HCT116 (cell line): Measurements from ENCODE around the gene HOXB2. TPM values are rescaled to one million over a fixed set of nuclear protein-coding genes. Genes with fewer than 3 reads are reported as not detected.

Experiments used
- ATAC-seq: fragments of 200-7000 bp; cut with Tn5 transposase; 2 replicates; pipeline ENCODE4 v1.9.1; 2020; ENCODE audit warnings: mild to moderate bottlenecking, moderate library complexity
- BruUV-seq: library from RNA; stranded (reverse); fragments of 400-500 nt; replicated peaks from 2 replicates; lab custom pipeline; 2021; lab: Mats Ljungman, UMichigan
- CTCF ChIA-PET: fragments of 300-600 bp; sonication (Branson Sonifier 250); formaldehyde crosslinking; loops from one replicate; lab custom pipeline; 2021; ENCODE audit warnings: antibody characterized with exemption; lab: Charles Lee
- POLR2A ChIA-PET: fragments of 300-600, 350-600 bp; sonication (Branson Sonifier 250); formaldehyde crosslinking; loops from one replicate; lab custom pipeline; 2021; ENCODE audit warnings: antibody characterized with exemption; lab: Charles Lee
- RAD21 ChIA-PET, 2 experiments: fragments of 300-600 bp; sonication (Branson Sonifier 250); formaldehyde crosslinking; loops; one replicate each; lab custom pipeline; 2023; ENCODE audit warnings: low total read pairs in 2 of 2; ENCODE audit not compliant: uncharacterized antibody in 2 of 2, unreplicated experiment in 2 of 2, low non-redundant PET in 1 of 2; lab: Charles Lee
- DNase-seq: peaks from one replicate; pipeline ENCODE4 v3.0.0-alpha.2; 2010; ENCODE audit warnings: low read depth, low spot score
- H2AFZ ChIP-seq: fragments of 200-600 bp; shearing (Covaris generic), sonication (generic); 2 replicates; pipeline ENCODE4 v1.6.1; 2017; ENCODE audit warnings: low read depth, mixed run types, mixed read lengths, antibody characterized with exemption, low read length; ENCODE audit not compliant: poor library complexity, severe bottlenecking
- H3K27ac ChIP-seq: 2 replicates; pipeline ENCODE4 v1.5.1; 2012; ENCODE audit warnings: low read depth, low read length
- H3K27me3 ChIP-seq: fragments of 200-600 bp; sonication (generic); 2 replicates; pipeline ENCODE4 v1.6.1; 2016; ENCODE audit warnings: mixed run types, low read length, mixed read lengths; ENCODE audit not compliant: insufficient read depth
- H3K36me3 ChIP-seq, 2 experiments: fragments of 200-500 bp in 1 of 2; fragments of 200-600 bp in 1 of 2; sonication (Bioruptor generic) in 1 of 2; sonication (generic) in 1 of 2; 2 replicates each; pipeline versions ENCODE4 v1.5.1 to v1.6.1; 2014 to 2016; ENCODE audit warnings: low read length in 2 of 2, inconsistent platforms in 1 of 2, mixed read lengths in 1 of 2, mixed run types in 1 of 2; ENCODE audit not compliant: insufficient read depth in 2 of 2, control insufficient read depth in 1 of 2
- H3K4me1 ChIP-seq, 2 experiments: fragments of 200-600 bp in 1 of 2; sonication (generic) in 1 of 2; 2 replicates each; pipeline versions ENCODE4 v1.5.1 to v1.6.1; 2012 to 2017; ENCODE audit warnings: low read length in 2 of 2, inconsistent platforms in 1 of 2, mild to moderate bottlenecking in 1 of 2, mixed read lengths in 1 of 2, mixed run types in 1 of 2, moderate library complexity in 1 of 2; ENCODE audit not compliant: insufficient read depth in 2 of 2, control insufficient read depth in 1 of 2
- H3K4me2 ChIP-seq: fragments of 200-600 bp; sonication (generic); 2 replicates; pipeline ENCODE4 v1.6.1; 2017; ENCODE audit warnings: mixed run types, low read length, mixed read lengths
- H3K4me3 ChIP-seq, 2 experiments: fragments of 200-600 bp in 1 of 2; sonication (generic) in 1 of 2; replicated peaks in 1 of 2; 2 replicates each; pipeline ENCODE4 v1.5.1; 2011 to 2016; ENCODE audit warnings: low read length in 2 of 2, control low read depth in 1 of 2, low read depth in 1 of 2, mild to moderate bottlenecking in 1 of 2, mixed read lengths in 1 of 2, mixed run types in 1 of 2
- H3K79me2 ChIP-seq: fragments of 200-600 bp; sonication (generic); 2 replicates; pipeline ENCODE4 v1.6.1; 2017; ENCODE audit warnings: mild to moderate bottlenecking, mixed run types, low read length, moderate library complexity, mixed read lengths; ENCODE audit not compliant: insufficient read depth
- H3K9ac ChIP-seq: fragments of 200-600 bp; sonication (generic); 2 replicates; pipeline ENCODE4 v1.6.1; 2016; ENCODE audit warnings: low read length, mixed read lengths
- H3K9me2 ChIP-seq: fragments of 200-600 bp; sonication (generic), shearing (Covaris generic); 2 replicates; pipeline ENCODE4 v1.6.1; 2017; ENCODE audit warnings: mixed run types, mild to moderate bottlenecking, moderate library complexity; ENCODE audit not compliant: insufficient read depth
- H3K9me3 ChIP-seq, 2 experiments: fragments of 200-500 bp in 1 of 2; fragments of 200-600 bp in 1 of 2; sonication (Bioruptor generic) in 1 of 2; sonication (generic) in 1 of 2; 2 replicates each; pipeline ENCODE4 v1.6.1; 2014 to 2017; ENCODE audit warnings: low read length in 2 of 2, mixed read lengths in 2 of 2, inconsistent platforms in 1 of 2, low read depth in 1 of 2, mild to moderate bottlenecking in 1 of 2, mixed run types in 1 of 2, moderate library complexity in 1 of 2; ENCODE audit not compliant: control insufficient read depth in 1 of 2, insufficient read depth in 1 of 2
- H4K20me1 ChIP-seq: fragments of 200-600 bp; sonication (generic), shearing (Covaris generic); 2 replicates; pipeline ENCODE4 v1.6.1; 2017; ENCODE audit warnings: mixed run types, mild to moderate bottlenecking, moderate library complexity; ENCODE audit not compliant: insufficient read depth
- ATF3 ChIP-seq: IDR thresholded peaks from 2 replicates; pipeline ENCODE4 v1.6.1; 2012
- CBX3 ChIP-seq: IDR thresholded peaks from 2 replicates; pipeline ENCODE4 v1.6.1; 2012; ENCODE audit warnings: low read depth
- CTCF ChIP-seq, 3 experiments: fragments of 200-600 bp in 1 of 3; sonication (generic) in 1 of 3; IDR thresholded peaks in 2 of 3; conservative IDR thresholded peaks in 1 of 3; 2 replicates each; pipeline ENCODE4 v1.5.1; 2012 to 2017; ENCODE audit warnings: low read depth in 2 of 3, low read length in 2 of 3, antibody characterized with exemption in 1 of 3, borderline replicate concordance in 1 of 3, control low read depth in 1 of 3, mild to moderate bottlenecking in 1 of 3, mixed read lengths in 1 of 3, mixed run types in 1 of 3, moderate library complexity in 1 of 3; ENCODE audit not compliant: insufficient read depth in 1 of 3
- EGR1 ChIP-seq: IDR thresholded peaks from 2 replicates; pipeline ENCODE4 v1.6.1; 2012; ENCODE audit warnings: low read depth
- EZH2 ChIP-seq: fragments of 200-600 bp; sonication (generic); IDR thresholded peaks from 2 replicates; pipeline ENCODE4 v1.6.1; 2017; ENCODE audit warnings: antibody characterized with exemption, mixed run types
- EZH2phosphoT487 ChIP-seq: fragments of 200-600 bp; IDR thresholded peaks from 2 replicates; pipeline ENCODE4 v1.6.1; 2018; ENCODE audit warnings: antibody characterized with exemption, borderline replicate concordance
- FOSL1 ChIP-seq: IDR thresholded peaks from 2 replicates; pipeline ENCODE4 v1.6.1; 2012; ENCODE audit warnings: low read depth
- JUND ChIP-seq: IDR thresholded peaks from 2 replicates; pipeline ENCODE4 v1.6.1; 2012
- MAX ChIP-seq: IDR thresholded peaks from 2 replicates; pipeline ENCODE4 v1.6.1; 2012
- POLR2A ChIP-seq: IDR thresholded peaks from 2 replicates; pipeline ENCODE4 v1.7.0; 2011; ENCODE audit warnings: borderline replicate concordance; ENCODE audit not compliant: insufficient read depth, insufficient read length; ENCODE audit errors: extremely low read depth
- POLR2AphosphoS5 ChIP-seq: IDR thresholded peaks from 2 replicates; pipeline ENCODE4 v1.6.1; 2011; ENCODE audit warnings: mild to moderate bottlenecking, low read depth, low read length, moderate library complexity
- REST ChIP-seq: IDR thresholded peaks from 2 replicates; pipeline ENCODE4 v1.6.1; 2012; ENCODE audit warnings: low read depth
- SIN3A ChIP-seq: IDR thresholded peaks from 2 replicates; pipeline ENCODE4 v1.6.1; 2012; ENCODE audit warnings: low read depth
- SRF ChIP-seq: IDR thresholded peaks from 2 replicates; pipeline ENCODE4 v1.6.1; 2012; ENCODE audit warnings: low read depth
- YY1 ChIP-seq: IDR thresholded peaks from 2 replicates; pipeline ENCODE4 v1.6.1; 2011; ENCODE audit warnings: low read length, low read depth, moderate library complexity, mild to moderate bottlenecking; ENCODE audit not compliant: insufficient replicate concordance; ENCODE audit errors: extremely low read depth
- ZFX ChIP-seq: fragments of 450-650 bp; IDR thresholded peaks from 2 replicates; pipeline ENCODE4 v1.6.1; 2017
- ZNF274 ChIP-seq: fragments of 200-500 bp; sonication (Bioruptor generic); IDR thresholded peaks from 2 replicates; pipeline ENCODE4 v1.6.1; 2014; ENCODE audit warnings: mild to moderate bottlenecking, low read depth, low read length, inconsistent platforms
- intact Hi-C: fragments of 100-400 bp; cut with micrococcal nuclease; formaldehyde crosslinking; loops from 2 replicates; pipeline ENCODE4 v1.10.0; 2022
- total RNA-seq: library from RNA; stranded (reverse); gene quantifications from one replicate; pipeline ENCODE4 v1.2.1, GENCODE V29; 2021; ENCODE audit not compliant: unreplicated experiment

Gene HOXB2
- total RNA-seq, 1 experiment from 2014 or later = 2.0 TPM

DNA sequence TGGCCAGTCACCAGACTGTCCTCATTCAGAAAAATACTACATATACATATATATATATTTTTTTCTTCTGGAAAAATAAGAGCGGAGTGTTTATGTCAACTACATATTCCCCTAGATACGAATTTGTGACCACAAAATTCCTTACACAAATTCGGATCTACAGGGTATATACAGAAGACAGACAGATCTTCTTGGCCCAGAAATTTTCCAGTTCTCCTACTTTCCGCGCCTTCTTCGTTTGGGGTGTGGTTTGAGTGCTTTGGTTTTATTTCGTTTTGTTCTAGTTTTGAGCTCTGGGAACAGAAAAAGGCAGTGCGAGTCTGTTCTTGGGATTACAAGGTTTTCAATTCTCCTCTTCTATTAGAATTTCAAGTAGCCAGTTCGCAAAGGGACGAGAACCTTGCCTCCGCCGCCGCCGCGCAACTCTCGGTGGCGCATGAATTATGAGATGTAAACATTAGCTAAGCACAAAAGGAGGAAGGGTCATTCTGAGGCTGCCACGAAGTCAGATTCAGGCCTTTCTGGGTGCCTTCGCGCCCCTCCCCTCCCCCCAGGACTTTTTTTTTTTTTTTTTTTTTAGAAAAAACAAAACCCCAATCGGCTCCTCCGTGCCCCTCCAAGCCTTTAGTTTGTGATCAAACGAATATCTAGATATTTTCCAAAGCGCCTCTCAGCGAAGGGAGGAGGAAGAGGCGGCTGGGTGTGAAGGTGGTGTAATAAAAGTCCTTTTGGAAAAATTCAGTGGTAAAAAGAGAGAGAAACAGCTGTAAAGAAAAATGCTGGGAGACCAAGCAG, 35.0 kb upstream of the HOXB2 start (continued):
- TF ChIP-seq CTCF (IDR thresholded peaks at IDR 0.05 in 2 of 3, conservative IDR thresholded peaks at IDR 0.05 in 1 of 3; ENCODE audit: borderline replicate concordance in 1 of 3, insufficient read depth in 1 of 3, low read depth in 2 of 3, low read length in 2 of 3) (no peak), EZH2phosphoT487 (no peak), YY1 (no peak)

GRCh38 chr17:48579471-48579759, 34.5 kb upstream of the HOXB2 start:
- Histone ChIP-seq H3K9ac (peak overlapping the region; percentile 63), H3K4me2 (peak overlapping the region; percentile 98), H3K27me3 (no peaks in the 10 kb centered on the region), H3K79me2 (peaks cover 92% of the 10 kb centered on the region), H3K4me1 (peaks cover 16 to 41% of the 10 kb centered on the region in 2 experiments), H3K27ac (peak overlapping the region; percentile 91), H3K36me3 (no peaks in the 10 kb centered on the region), H3K9me2 (no peaks in the 10 kb centered on the region), H2AFZ (no peak overlapping the region), H4K20me1 (no peaks in the 10 kb centered on the region), H3K9me3 (no peaks in the 10 kb centered on the region), H3K4me3 (peak overlapping the region; percentile 57 to 58)
- intact Hi-C loops = no loop called here
- ATAC-seq (no peak), DNase-seq (no peak)
- POLR2A ChIA-PET = no interaction called here
- CTCF ChIA-PET = interaction anchor here (2.0 kb wide), 1 partner anchor 313 kb away, joined by 5 read pairs; no protein-coding TSS in a partner anchor
- BruUV-seq = no TSS peak
- RAD21 ChIA-PET = no interaction called here
- TF ChIP-seq ZFX (no peak), JUND (no peak), MAX (no peak), CTCF (IDR thresholded peaks at IDR 0.05 in 2 of 3, conservative IDR thresholded peaks at IDR 0.05 in 1 of 3; ENCODE audit: borderline replicate concordance in 1 of 3, insufficient read depth in 1 of 3, low read depth in 2 of 3, low read length in 2 of 3) (no peak), ZNF274 (no peak), SIN3A (no peak), EGR1 (no peak), POLR2AphosphoS5 (no peak), ATF3 (no peak), SRF (no peak), REST (no peak), POLR2A (no peak), CBX3 (no peak), EZH2phosphoT487 (no peak), FOSL1 (no peak), EZH2 (no peak)
